K562 (cell line): ENCODE results near the gene AANAT. TPM values are rescaled to one million over a fixed set of nuclear protein-coding genes. Genes with fewer than 3 reads are reported as not detected.
A peak's percentile ranks its signal among the peaks of the same experiment; 100 is the strongest.

Experiments used
- ATAC-seq: fragments of 200-7000 bp; cut with Tn5 transposase; 3 replicates; pipeline ENCODE4 v1.9.1; 2020; ENCODE audit warnings: moderate library complexity
- BruUV-seq: library from RNA; stranded (reverse); fragments of 400-500 nt; replicated peaks from 2 replicates; lab custom pipeline; 2021; lab: Mats Ljungman, UMichigan
- CTCF ChIA-PET: fragments of 300-600 bp; formaldehyde crosslinking; extraction: SDS; loops from one replicate; lab custom pipeline; 2021; ENCODE audit warnings: low intra/inter-chr PET ratio; lab: Yijun Ruan, JAX
- POLR2A ChIA-PET: fragments of 300-600, 350-650 bp; sonication (Branson Sonifier 250); formaldehyde crosslinking; extraction: SDS; loops from one replicate; lab custom pipeline; 2021; ENCODE audit warnings: antibody characterized with exemption, inconsistent platforms; lab: Yijun Ruan, JAX
- DNase-seq, 4 experiments: peaks; one replicate each; pipeline versions ENCODE4 v3.0.0 to v3.0.0-alpha.2; 2011 to 2018; ENCODE audit warnings: low spot score in 3 of 4, mixed read lengths in 3 of 4; ENCODE audit errors: extremely low read depth in 1 of 4
- FAIRE-seq: peaks from 2 replicates; lab custom pipeline; 2011; peaks lifted over from hg19 to GRCh38; lab: Jason Lieb, UNC
- H2AFZ ChIP-seq: 2 replicates; pipeline ENCODE4 v1.6.0; 2011; ENCODE audit warnings: low read depth, low read length, control low read depth, inconsistent platforms
- H3K27ac ChIP-seq: fragments of 200-600 bp; 3 replicates; pipeline ENCODE4 v1.8.0; 2011; ENCODE audit warnings: low read depth, mild to moderate bottlenecking, control low read depth, inconsistent platforms, low read length, moderate library complexity, mixed read lengths; ENCODE audit errors: extremely low read depth
- H3K27me3 ChIP-seq, 2 experiments: fragments of 300-600 bp in 1 of 2; 2 replicates in 1 of 2; 3 replicates in 1 of 2; pipeline versions ENCODE4 v1.6.0 to v1.8.0; 2011; ENCODE audit warnings: inconsistent platforms in 2 of 2, low read length in 2 of 2, mild to moderate bottlenecking in 1 of 2, mixed read lengths in 1 of 2, moderate library complexity in 1 of 2; ENCODE audit not compliant: control insufficient read depth in 2 of 2, insufficient read depth in 2 of 2
- H3K36me3 ChIP-seq: fragments of 300-600 bp; 3 replicates; pipeline ENCODE4 v1.8.0; 2011; ENCODE audit warnings: mild to moderate bottlenecking, low read length, inconsistent platforms; ENCODE audit not compliant: control insufficient read depth, insufficient read depth
- H3K4me1 ChIP-seq, 2 experiments: fragments of 200-600 bp in 1 of 2; replicated peaks in 1 of 2; 2 replicates in 1 of 2; 3 replicates in 1 of 2; pipeline versions ENCODE4 v1.5.1 to v1.8.0; 2011; ENCODE audit warnings: inconsistent platforms in 2 of 2, low read length in 2 of 2, mild to moderate bottlenecking in 1 of 2, mixed read lengths in 1 of 2, moderate library complexity in 1 of 2; ENCODE audit not compliant: control insufficient read depth in 2 of 2, insufficient read depth in 2 of 2
- H3K4me2 ChIP-seq: 2 replicates; pipeline ENCODE4 v1.6.1; 2011; ENCODE audit warnings: low read length, control low read depth, inconsistent platforms, mixed read lengths; ENCODE audit not compliant: insufficient read depth
- H3K4me3 ChIP-seq: fragments of 200-600 bp; sonication (generic), shearing (Covaris generic); 2 replicates; pipeline ENCODE4 v1.5.1; 2016; ENCODE audit warnings: control low read depth, inconsistent platforms
- H3K79me2 ChIP-seq: fragments of 200-600 bp; 3 replicates; pipeline ENCODE4 v1.8.0; 2011; ENCODE audit warnings: low read length, inconsistent platforms; ENCODE audit not compliant: control insufficient read depth, insufficient read depth
- H3K9ac ChIP-seq, 2 experiments: 2 replicates each; pipeline versions ENCODE4 v1.6.0 to v1.6.1; 2011; ENCODE audit warnings: low read depth in 2 of 2, low read length in 2 of 2, control low read depth in 1 of 2, inconsistent platforms in 1 of 2, mild to moderate bottlenecking in 1 of 2, mixed read lengths in 1 of 2; ENCODE audit not compliant: insufficient read depth in 1 of 2
- H3K9me1 ChIP-seq: one replicate; pipeline ENCODE4 v1.6.0; 2011; ENCODE audit warnings: inconsistent platforms, mild to moderate bottlenecking, low read length, moderate library complexity; ENCODE audit not compliant: control insufficient read depth, insufficient read depth
- H3K9me3 ChIP-seq: replicated peaks from 2 replicates; pipeline ENCODE4 v1.5.1; 2011; ENCODE audit warnings: low read depth, low read length, inconsistent platforms; ENCODE audit not compliant: control insufficient read depth, insufficient read depth
- H4K20me1 ChIP-seq: replicated peaks from 2 replicates; pipeline ENCODE4 v1.6.1; 2011; ENCODE audit warnings: low read length, inconsistent platforms, mixed read lengths; ENCODE audit not compliant: control insufficient read depth, insufficient read depth
- TEAD4 ChIP-seq, 2 experiments: sonication (generic) in 1 of 2; formaldehyde crosslinking in 1 of 2; IDR thresholded peaks; 2 replicates each; pipeline versions ENCODE4 v1.6.1 to v1.8.0; 2012 to 2022; ENCODE audit warnings: borderline replicate concordance in 1 of 2, inconsistent platforms in 1 of 2, low read length in 1 of 2, mild to moderate bottlenecking in 1 of 2, missing genetic modification reagents in 1 of 2
- ZBTB33 ChIP-seq: sonication (generic); formaldehyde crosslinking; IDR thresholded peaks from 2 replicates; pipeline ENCODE4 v1.8.1; 2023; ENCODE audit warnings: mild to moderate bottlenecking, missing genetic modification reagents
- ZNF354B ChIP-seq: fragments of 250-450 bp; sonication (Bioruptor Pico); IDR thresholded peaks from 2 replicates; pipeline ENCODE4 v1.4.0; 2020
- WGBS: fragments of 100-300 bp; shearing (Covaris generic); methylation state at CpG from one replicate; pipeline ENCODE4 v1.1.6; 2016; ENCODE audit warnings: low coverage, mixed read lengths; ENCODE audit not compliant: insufficient coverage; ENCODE audit errors: missing lambda C conversion rate; 5-methylcytosine and 5-hydroxymethylcytosine counted together
- in situ Hi-C: fragments of 300-500 bp; cut with MboI; formaldehyde crosslinking; loops from 4 replicates; pipeline ENCODE4 v1.15.0; 2018; ENCODE audit warnings: inconsistent platforms, mixed read lengths
- intact Hi-C: fragments of 100-400 bp; cut with micrococcal nuclease; formaldehyde crosslinking; loops from 2 replicates; pipeline ENCODE4 v1.14.2; 2022
- polyA plus RNA-seq, 8 experiments: library from polyadenylated mRNA; depleted of rRNA in 4 of 8; stranded (reverse) in 5 of 8; unstranded in 3 of 8; fragments of >200 nt; fragmentation: Nextera tagmentation in 2 of 8; fragmentation: Illumina TruSeq in 1 of 8; extraction: Ambion mirVana in 2 of 8; extraction: Trizol in 1 of 8; gene quantifications; 2 replicates each; pipeline versions ENCODE4 v1.2.1 to v1.2.3, GENCODE V29; 2011 to 2014; ENCODE audit warnings: inconsistent platforms in 1 of 8, missing spikeins in 1 of 8
- total RNA-seq, 7 experiments: library from RNA; depleted of rRNA in 6 of 7; stranded (reverse); fragments of >200 nt in 6 of 7; fragmentation: Illumina TruSeq in 2 of 7; extraction: Trizol in 2 of 7; gene quantifications; 2 replicates each; pipeline versions ENCODE4 v1.2.1 to v1.2.3, GENCODE V29; 2011 to 2021; ENCODE audit warnings: low replicate concordance in 1 of 7

AANAT gene
- total and polyA plus RNA-seq, 9 of the 15 experiments (the other 6 are each of a cell fraction or from before 2014, with no cell fraction given), result not detected

GRCh38 chr17:76419576-76420260, 47.7 kb upstream of the AANAT start:
- Histone ChIP-seq H3K4me3 (no peak overlapping the region), H3K9me3 (no peaks in the 10 kb centered on the region), H3K79me2 (peaks cover 54% of the 10 kb centered on the region), H2AFZ (no peak overlapping the region), H3K4me1 (peaks cover 14 to 36% of the 10 kb centered on the region in 2 experiments), H3K27ac (no peak overlapping the region), H3K36me3 (peaks cover 9% of the 10 kb centered on the region; the same call in 2 of the 3 replicates), H3K27me3 (no peaks in the 10 kb centered on the region), H3K9ac (peak overlapping the region in 1 of 2 experiments; percentile 21; a peak in 1 of 4 replicates), H4K20me1 (peaks cover 21% of the 10 kb centered on the region), H3K4me2 (no peak overlapping the region), H3K9me1 (peaks cover 3% of the 10 kb centered on the region)
- TF ChIP-seq ZBTB33 (0 out of 2 replicates have a peak, but pooled peaks have one; percentile 9), ZNF354B (CRISPR knock-in tag) (no peak), TEAD4 (IDR thresholded peaks at IDR 0.05; ENCODE audit: low read length) (no peak), TEAD4 (CRISPR knock-in tag; IDR thresholded peaks at IDR 0.05; ENCODE audit: borderline replicate concordance) (0 out of 2 replicates have a peak, but pooled peaks have one; percentile 22)
- ATAC-seq, result no peak
- ChIA-PET CTCF (no interaction called here), POLR2A (interaction anchor here (0.6 to 1.0 kb wide), 3 partner anchors 9 to 121 kb away, joined by 3 read pairs; no protein-coding TSS in a partner anchor)
- intact Hi-C loops (no loop called here), in situ Hi-C loops (no loop called here)
- DNase-seq, result no peak
- no TSS peak for BruUV-seq
- FAIRE-seq, result no peak
- whole genome bisulfite sequencing, result 89% methylated on average over 13 of the region's 17 CpGs
